OCI-LY3 (cell line): ENCODE results near the gene SYS1.

Experiments used
- EZH2phosphoT487 ChIP-seq: fragments of 200-600 bp; shearing (Covaris generic); IDR thresholded peaks from 2 replicates; pipeline ENCODE4 v1.6.1; 2018; ENCODE audit warnings: antibody characterized with exemption, mixed run types, low read depth
- TF ChIP-seq, protein P1 (sequence below): fragments of 200-600, 300-600 bp; sonication (generic); IDR thresholded peaks from 2 replicates; pipeline ENCODE4 v1.5.1; 2014; ENCODE audit warnings: antibody characterized with exemption, low read length, low read depth

DNA sequence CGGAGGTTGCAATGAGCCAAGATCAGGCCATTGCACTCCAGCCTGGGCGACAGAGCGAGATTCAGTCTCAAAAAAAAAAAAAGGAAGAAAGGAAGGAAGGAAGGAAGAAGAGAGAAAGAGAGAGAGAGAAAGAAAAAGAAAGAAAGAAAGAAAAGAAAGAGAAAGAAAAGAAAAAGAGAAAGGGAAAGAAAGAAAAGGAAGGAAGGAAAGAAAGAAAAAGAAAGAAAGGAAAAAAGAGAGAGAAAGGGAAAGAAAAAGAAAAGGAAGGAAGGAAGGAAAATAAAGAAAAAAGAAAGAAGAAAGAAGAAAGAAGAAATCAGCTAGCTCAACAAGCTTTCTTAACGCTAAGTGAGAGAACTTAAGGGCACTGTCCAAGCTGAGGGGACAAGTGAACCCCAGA lies 47.3 kb upstream of the SYS1 start:
- TF ChIP-seq, protein P1, sequence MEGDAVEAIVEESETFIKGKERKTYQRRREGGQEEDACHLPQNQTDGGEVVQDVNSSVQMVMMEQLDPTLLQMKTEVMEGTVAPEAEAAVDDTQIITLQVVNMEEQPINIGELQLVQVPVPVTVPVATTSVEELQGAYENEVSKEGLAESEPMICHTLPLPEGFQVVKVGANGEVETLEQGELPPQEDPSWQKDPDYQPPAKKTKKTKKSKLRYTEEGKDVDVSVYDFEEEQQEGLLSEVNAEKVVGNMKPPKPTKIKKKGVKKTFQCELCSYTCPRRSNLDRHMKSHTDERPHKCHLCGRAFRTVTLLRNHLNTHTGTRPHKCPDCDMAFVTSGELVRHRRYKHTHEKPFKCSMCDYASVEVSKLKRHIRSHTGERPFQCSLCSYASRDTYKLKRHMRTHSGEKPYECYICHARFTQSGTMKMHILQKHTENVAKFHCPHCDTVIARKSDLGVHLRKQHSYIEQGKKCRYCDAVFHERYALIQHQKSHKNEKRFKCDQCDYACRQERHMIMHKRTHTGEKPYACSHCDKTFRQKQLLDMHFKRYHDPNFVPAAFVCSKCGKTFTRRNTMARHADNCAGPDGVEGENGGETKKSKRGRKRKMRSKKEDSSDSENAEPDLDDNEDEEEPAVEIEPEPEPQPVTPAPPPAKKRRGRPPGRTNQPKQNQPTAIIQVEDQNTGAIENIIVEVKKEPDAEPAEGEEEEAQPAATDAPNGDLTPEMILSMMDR: no peak
- TF ChIP-seq EZH2phosphoT487: no peak
